Peyer's patch (tissue), 4 donors: ENCODE data around the gene RADIL.

ENCODE experiments used
- CTCF ChIP-seq, 6 experiments: fragments of 450-650 bp in 4 of 6; fragments of 200-600 bp in 2 of 6; sonication (generic) in 1 of 6; IDR thresholded peaks; one replicate each; pipeline ENCODE4 v1.5.1; 2017 to 2019; ENCODE audit warnings: antibody characterized with exemption in 6 of 6, mild to moderate bottlenecking in 3 of 6, moderate library complexity in 1 of 6
- POLR2A ChIP-seq, 2 donors: fragments of 450-650 bp; IDR thresholded peaks; one replicate each; pipeline ENCODE4 v1.5.1; 2017; ENCODE audit warnings: antibody characterized with exemption in 2 of 2, mild to moderate bottlenecking in 2 of 2, moderate library complexity in 2 of 2

GRCh38 chr7:4824120-4824775 is 59.3 kb downstream of the RADIL start:
- TF ChIP-seq CTCF (IDR thresholded peaks at IDR 0.05) (no peak), POLR2A (IDR thresholded peaks at IDR 0.05) (no peak)
